Measurements from ENCODE around the gene SLC41A1.

DNA sequence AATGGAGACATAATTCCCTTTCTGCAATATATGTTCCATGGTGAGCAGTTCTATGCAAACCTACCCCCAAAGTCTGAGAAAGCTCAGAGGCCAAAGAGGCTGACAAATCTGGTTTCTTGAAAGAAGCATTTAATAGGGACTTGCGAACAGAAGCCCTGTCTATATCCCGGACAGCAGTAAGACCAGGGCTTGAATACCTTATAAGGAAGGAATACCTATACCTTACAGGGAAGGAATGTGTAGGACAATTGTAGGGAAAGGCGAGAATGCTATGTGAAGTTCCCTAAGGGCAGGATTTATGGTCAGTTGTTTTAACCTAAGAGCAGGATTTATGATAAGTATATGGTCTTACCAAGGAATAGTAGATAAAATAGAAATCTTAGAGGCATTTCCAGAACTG is 5.0 kb upstream of the SLC41A1 start:
- TF ChIP-seq, protein P1, sequence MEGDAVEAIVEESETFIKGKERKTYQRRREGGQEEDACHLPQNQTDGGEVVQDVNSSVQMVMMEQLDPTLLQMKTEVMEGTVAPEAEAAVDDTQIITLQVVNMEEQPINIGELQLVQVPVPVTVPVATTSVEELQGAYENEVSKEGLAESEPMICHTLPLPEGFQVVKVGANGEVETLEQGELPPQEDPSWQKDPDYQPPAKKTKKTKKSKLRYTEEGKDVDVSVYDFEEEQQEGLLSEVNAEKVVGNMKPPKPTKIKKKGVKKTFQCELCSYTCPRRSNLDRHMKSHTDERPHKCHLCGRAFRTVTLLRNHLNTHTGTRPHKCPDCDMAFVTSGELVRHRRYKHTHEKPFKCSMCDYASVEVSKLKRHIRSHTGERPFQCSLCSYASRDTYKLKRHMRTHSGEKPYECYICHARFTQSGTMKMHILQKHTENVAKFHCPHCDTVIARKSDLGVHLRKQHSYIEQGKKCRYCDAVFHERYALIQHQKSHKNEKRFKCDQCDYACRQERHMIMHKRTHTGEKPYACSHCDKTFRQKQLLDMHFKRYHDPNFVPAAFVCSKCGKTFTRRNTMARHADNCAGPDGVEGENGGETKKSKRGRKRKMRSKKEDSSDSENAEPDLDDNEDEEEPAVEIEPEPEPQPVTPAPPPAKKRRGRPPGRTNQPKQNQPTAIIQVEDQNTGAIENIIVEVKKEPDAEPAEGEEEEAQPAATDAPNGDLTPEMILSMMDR (IDR thresholded peaks at IDR 0.05): no peak
- TF ChIP-seq POLR2AphosphoS5 (IDR thresholded peaks at IDR 0.05; ENCODE audit: low read depth, low read length) (no peak), EP300 (IDR thresholded peaks at IDR 0.05; ENCODE audit: borderline replicate concordance in 1 of 2, low read depth in 1 of 2, low read length in 1 of 2) (no peak), RCOR1 (IDR thresholded peaks at IDR 0.05; ENCODE audit: low read length) (no peak), FOXJ3 (CRISPR knock-in tag; IDR thresholded peaks at IDR 0.05) (no peak), EZH2phosphoT487 (IDR thresholded peaks at IDR 0.05; ENCODE audit: borderline replicate concordance, low read depth) (no peak)
- TF ChIP-seq, protein P2, sequence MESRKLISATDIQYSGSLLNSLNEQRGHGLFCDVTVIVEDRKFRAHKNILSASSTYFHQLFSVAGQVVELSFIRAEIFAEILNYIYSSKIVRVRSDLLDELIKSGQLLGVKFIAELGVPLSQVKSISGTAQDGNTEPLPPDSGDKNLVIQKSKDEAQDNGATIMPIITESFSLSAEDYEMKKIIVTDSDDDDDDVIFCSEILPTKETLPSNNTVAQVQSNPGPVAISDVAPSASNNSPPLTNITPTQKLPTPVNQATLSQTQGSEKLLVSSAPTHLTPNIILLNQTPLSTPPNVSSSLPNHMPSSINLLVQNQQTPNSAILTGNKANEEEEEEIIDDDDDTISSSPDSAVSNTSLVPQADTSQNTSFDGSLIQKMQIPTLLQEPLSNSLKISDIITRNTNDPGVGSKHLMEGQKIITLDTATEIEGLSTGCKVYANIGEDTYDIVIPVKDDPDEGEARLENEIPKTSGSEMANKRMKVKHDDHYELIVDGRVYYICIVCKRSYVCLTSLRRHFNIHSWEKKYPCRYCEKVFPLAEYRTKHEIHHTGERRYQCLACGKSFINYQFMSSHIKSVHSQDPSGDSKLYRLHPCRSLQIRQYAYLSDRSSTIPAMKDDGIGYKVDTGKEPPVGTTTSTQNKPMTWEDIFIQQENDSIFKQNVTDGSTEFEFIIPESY (IDR thresholded peaks at IDR 0.05; ENCODE audit: borderline replicate concordance, low read depth): no peak
- TF ChIP-seq, protein P3, sequence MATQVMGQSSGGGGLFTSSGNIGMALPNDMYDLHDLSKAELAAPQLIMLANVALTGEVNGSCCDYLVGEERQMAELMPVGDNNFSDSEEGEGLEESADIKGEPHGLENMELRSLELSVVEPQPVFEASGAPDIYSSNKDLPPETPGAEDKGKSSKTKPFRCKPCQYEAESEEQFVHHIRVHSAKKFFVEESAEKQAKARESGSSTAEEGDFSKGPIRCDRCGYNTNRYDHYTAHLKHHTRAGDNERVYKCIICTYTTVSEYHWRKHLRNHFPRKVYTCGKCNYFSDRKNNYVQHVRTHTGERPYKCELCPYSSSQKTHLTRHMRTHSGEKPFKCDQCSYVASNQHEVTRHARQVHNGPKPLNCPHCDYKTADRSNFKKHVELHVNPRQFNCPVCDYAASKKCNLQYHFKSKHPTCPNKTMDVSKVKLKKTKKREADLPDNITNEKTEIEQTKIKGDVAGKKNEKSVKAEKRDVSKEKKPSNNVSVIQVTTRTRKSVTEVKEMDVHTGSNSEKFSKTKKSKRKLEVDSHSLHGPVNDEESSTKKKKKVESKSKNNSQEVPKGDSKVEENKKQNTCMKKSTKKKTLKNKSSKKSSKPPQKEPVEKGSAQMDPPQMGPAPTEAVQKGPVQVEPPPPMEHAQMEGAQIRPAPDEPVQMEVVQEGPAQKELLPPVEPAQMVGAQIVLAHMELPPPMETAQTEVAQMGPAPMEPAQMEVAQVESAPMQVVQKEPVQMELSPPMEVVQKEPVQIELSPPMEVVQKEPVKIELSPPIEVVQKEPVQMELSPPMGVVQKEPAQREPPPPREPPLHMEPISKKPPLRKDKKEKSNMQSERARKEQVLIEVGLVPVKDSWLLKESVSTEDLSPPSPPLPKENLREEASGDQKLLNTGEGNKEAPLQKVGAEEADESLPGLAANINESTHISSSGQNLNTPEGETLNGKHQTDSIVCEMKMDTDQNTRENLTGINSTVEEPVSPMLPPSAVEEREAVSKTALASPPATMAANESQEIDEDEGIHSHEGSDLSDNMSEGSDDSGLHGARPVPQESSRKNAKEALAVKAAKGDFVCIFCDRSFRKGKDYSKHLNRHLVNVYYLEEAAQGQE (IDR thresholded peaks at IDR 0.05; ENCODE audit: low read depth, low read length): no peak
- TF ChIP-seq, protein P4, sequence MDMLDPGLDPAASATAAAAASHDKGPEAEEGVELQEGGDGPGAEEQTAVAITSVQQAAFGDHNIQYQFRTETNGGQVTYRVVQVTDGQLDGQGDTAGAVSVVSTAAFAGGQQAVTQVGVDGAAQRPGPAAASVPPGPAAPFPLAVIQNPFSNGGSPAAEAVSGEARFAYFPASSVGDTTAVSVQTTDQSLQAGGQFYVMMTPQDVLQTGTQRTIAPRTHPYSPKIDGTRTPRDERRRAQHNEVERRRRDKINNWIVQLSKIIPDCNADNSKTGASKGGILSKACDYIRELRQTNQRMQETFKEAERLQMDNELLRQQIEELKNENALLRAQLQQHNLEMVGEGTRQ (IDR thresholded peaks at IDR 0.05; ENCODE audit: borderline replicate concordance, low read depth, low read length): no peak

All from SK-N-SH (cell line).